GOT3 (cell line): Measurements from ENCODE around the gene PCDHGB5.
"Not testable (repeated sequence)": the region's sequence is repeated elsewhere in the genome, so short reads cannot be mapped to it uniquely, and the experiment has no call there.

Experiments
- DNase-seq: peaks from one replicate; lab custom pipeline; 2025; ENCODE audit warnings: mixed read lengths; lab: John Stamatoyannopoulos, UW

PCDHGB5 gene

DNA sequence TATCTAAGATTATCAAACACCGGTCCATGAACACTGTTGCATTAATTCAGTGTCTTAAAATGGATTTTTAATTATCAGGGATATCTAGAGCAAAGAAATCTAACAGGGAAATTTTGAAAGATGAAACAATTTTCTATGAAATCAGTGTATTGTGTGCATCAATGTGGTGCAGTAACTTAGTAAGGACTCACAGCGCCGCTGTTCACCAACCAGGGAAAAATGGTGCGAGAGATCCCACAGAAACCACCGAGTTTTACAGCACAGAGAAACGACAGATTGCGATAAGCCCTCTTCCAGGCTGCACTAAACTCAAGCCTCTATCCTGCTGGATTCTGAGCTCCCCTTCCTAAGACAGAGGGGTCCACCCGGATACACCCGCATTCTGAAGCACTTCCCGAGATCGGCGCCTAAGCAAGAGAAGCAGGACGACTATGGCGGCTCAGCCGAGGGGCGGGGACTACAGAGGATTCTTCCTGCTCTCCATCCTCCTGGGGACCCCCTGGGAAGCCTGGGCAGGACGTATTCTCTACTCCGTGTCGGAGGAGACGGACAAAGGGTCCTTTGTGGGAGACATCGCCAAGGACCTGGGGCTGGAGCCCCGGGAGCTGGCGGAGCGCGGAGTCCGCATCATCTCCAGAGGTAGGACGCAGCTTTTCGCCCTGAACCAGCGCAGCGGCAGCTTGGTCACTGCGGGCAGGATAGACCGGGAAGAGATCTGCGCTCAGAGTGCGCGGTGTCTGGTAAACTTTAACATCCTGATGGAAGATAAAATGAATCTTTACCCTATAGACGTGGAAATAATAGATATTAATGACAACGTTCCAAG lies 15.1 kb upstream of the PCDHGB5 start, which contains the start of gene PCDHGA7:
TSS of gene PCDHGA7 (plus strand) at position 274 of the 826 bp plus-strand sequence. CDS start at position 432, 158 bp downstream.
- no peak for DNase-seq

- DNase-seq, result no peak
Observed at GRCh38 chr5:141383345-141383744, 14.4 kb upstream of the PCDHGB5 start.

GRCh38 chr5:141384471-141385267 lies 13.1 kb upstream of the PCDHGB5 start:
- DNase-seq, result no peak

- DNase-seq, result not testable (repeated sequence)
Observed at GRCh38 chr5:141387557-141388311, 10.0 kb upstream of the PCDHGB5 start, which contains the start of gene PCDHGB4. TSS of gene PCDHGB4 (plus strand) at chr5:141387698. CDS start at chr5:141387885, 187 bp downstream.

DNA sequence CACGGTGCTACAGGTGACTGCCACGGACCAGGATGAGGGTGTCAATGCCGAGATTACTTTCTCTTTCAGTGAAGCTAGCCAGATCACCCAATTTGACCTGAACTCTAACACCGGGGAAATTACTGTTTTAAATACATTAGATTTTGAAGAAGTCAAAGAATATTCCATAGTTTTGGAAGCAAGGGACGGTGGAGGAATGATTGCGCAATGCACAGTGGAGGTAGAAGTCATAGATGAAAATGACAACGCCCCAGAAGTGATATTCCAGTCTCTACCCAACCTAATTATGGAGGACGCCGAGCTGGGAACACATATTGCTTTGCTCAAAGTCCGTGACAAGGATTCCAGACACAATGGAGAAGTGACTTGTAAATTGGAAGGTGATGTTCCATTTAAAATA lies 9.1 kb upstream of the PCDHGB5 start:
- DNase-seq, result no peak

DNA sequence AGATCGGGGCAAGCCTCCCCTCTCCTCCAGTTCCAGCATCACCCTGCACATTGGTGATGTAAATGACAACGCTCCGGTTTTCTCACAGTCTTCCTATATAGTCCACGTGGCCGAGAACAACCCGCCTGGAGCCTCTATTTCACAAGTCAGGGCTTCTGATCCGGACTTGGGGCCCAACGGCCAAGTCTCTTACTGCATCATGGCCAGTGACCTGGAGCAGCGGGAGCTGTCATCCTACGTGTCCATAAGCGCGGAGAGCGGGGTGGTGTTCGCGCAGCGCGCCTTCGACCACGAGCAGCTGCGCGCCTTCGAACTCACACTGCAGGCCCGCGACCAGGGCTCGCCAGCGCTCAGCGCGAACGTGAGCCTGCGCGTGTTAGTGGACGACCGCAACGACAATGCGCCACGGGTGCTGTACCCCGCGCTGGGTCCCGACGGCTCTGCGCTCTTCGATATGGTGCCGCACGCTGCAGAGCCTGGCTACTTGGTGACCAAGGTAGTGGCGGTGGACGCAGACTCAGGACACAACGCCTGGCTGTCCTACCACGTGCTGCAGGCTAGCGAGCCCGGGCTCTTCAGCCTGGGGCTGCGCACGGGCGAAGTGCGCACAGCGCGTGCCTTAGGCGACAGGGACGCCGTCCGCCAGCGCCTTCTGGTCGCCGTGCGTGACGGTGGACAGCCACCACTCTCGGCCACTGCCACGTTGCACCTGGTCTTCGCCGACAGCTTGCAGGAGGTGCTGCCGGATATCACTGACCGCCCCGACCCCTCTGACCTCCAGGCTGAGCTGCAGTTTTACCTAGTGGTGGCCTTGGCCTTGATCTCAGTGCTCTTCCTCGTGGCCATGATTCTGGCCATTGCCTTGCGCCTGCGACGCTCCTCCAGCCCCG lies 8.3 kb upstream of the PCDHGB5 start:
- no peak for DNase-seq

- DNase-seq, result no peak
Observed at GRCh38 chr5:141392429-141393198, 5.1 kb upstream of the PCDHGB5 start, which contains the start of gene PCDHGA8. TSS of gene PCDHGA8 (plus strand) at chr5:141392633. CDS start at chr5:141392814, 181 bp downstream.

GRCh38 chr5:141393267-141393666 lies 4.5 kb upstream of the PCDHGB5 start:
- DNase-seq, result no peak

DNA sequence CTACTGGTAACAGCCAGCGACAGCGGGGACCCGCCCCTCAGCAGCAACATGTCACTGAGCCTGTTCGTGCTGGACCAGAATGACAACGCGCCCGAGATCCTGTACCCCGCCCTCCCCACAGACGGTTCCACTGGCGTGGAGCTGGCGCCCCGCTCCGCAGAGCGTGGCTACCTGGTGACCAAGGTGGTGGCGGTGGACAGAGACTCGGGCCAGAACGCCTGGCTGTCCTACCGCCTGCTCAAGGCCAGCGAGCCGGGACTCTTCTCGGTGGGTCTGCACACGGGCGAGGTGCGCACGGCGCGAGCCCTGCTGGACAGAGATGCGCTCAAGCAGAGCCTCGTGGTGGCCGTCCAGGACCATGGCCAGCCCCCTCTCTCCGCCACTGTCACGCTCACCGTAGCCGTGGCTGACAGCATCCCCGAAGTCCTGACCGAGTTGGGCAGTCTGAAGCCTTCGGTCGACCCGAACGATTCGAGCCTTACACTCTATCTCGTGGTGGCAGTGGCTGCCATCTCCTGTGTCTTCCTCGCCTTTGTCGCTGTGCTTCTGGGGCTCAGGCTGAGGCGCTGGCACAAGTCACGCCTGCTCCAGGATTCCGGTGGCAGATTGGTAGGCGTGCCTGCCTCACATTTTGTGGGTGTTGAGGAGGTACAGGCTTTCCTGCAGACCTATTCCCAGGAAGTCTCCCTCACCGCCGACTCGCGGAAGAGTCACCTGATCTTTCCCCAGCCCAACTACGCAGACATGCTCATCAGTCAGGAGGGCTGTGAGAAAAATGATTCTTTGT lies 3.2 kb upstream of the PCDHGB5 start:
- not testable (repeated sequence) for DNase-seq

GRCh38 chr5:141398608-141399007 lies 861 bp downstream of the PCDHGB5 start:
- no peak for DNase-seq

GRCh38 chr5:141399555-141400258 lies 2.0 kb downstream of the PCDHGB5 start:
- no peak for DNase-seq

DNA sequence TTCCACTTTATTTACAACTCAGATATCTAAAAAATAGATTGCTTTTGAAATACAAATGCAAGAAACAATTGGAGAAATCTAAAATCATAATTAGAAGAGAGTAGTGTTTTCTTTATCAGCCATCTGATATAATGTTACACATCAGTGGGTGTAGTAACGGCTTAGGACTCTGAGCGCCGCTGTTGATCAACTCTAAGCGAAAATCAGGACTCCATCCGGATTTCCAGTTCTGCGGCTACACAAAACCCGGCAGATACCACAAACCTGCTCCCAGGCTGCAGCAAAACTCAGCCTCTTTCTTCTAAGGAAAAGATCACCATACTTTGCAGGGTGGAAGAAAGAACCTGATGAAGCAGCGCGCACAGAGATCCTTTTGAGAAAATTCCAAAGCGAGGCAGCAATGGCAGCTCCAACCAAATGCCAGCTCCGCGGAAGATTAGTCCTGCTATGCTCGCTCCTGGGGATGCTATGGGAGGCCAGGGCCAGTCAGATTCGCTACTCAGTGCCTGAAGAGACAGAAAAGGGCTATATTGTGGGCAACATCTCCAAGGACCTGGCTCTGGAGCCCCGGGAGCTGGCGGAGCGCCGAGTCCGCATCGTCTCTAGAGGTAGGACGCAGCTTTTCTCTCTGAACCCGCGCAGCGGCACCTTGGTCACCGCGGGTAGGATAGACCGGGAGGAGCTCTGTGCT lies 5.0 kb downstream of the PCDHGB5 start, which contains the start of gene PCDHGA9:
TSS of gene PCDHGA9 (plus strand) at position 226 of the 691 bp plus-strand sequence. CDS start at position 401, 175 bp downstream.
- no peak for DNase-seq

DNA sequence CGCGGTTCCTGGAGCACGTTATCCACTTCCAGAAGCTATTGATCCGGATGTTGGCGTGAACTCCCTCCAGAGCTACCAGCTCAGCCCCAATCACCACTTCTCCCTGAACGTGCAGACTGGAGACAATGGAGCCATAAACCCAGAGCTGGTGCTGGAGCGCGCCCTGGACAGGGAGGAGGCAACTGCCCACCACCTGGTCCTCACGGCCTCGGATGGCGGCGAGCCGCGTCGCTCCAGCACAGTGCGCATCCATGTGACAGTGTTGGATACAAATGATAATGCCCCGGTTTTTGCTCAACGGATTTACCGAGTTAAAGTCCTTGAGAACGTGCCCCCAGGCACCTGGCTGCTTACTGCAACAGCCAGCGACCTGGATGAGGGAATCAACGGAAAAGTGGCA lies 5.6 kb downstream of the PCDHGB5 start:
- DNase-seq, result no peak

DNA sequence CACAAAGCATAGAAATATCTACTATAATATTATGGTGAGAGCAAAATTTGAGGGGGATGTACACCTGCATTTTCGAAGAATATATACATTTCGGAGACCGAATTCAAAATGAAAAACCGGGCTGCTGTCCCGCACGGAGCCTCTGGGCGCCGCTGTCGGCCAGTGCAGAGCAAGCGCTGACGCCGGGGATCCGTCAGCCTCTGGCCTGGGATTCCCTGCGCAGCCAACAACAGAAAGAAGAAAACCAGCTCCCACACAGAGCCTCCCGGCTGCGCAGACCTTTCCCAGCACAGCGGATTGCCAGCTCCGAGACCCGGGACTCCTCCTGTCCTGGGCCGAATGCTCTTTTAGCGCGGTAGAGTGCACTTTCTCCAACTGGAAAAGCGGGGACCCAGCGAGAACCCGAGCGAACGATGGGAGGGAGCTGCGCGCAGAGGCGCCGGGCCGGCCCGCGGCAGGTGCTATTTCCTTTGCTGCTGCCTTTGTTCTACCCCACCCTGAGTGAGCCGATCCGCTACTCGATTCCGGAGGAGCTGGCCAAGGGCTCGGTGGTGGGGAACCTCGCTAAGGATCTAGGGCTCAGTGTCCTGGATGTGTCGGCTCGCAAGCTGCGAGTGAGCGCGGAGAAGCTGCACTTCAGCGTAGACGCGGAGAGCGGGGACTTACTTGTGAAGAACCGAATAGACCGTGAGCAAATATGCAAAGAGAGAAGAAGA lies 10.2 kb downstream of the PCDHGB5 start, which contains the start of gene PCDHGB6:
TSS of gene PCDHGB6 (plus strand) at position 232 of the 716 bp plus-strand sequence. CDS start at position 414, 182 bp downstream.
- not testable (repeated sequence) for DNase-seq

GRCh38 chr5:141409598-141410306 lies 12.0 kb downstream of the PCDHGB5 start:
- DNase-seq, result no peak

DNA sequence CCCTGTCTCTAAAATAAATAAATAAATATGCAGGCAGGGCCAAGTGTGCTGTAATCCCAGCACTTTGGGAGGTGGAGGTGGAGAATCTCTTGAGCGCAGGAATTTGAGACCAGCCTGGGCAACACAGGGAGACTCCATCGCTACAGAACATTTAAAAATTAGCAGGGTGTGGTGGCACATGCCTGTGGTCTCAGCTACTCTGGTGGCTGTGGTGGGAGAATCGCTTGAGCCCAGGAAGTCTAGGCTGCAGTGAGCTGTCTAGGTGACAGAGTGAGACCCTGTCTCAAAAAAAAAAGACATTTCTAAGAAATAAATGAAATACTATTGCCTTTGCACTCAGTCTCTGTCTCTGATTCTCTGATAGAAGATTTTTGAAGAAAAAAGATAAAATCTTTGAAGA lies 13.8 kb downstream of the PCDHGB5 start:
- DNase-seq, result no peak
